Measurements from ENCODE around the gene ELP4.

ELP4 gene

DNA sequence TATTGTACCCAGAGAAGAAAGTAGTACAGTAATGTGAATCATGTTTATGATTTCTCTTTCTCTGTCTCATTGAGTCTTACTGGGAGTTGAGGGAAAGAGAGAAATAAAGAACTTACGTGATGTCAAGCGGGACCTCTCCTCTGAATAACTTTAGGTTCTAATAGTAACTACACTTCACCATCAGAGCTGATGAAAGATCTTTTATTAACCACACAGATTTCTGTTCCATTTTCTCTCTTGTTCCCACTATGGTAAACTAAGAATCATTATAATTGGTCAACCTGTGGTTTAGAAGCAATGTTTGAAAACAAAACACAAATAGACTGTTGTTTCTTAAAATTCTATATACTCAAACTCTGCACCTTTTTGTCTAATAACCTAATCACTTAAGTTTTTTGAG is 142.3 kb downstream of the ELP4 start:
- TF ChIP-seq, protein P1, sequence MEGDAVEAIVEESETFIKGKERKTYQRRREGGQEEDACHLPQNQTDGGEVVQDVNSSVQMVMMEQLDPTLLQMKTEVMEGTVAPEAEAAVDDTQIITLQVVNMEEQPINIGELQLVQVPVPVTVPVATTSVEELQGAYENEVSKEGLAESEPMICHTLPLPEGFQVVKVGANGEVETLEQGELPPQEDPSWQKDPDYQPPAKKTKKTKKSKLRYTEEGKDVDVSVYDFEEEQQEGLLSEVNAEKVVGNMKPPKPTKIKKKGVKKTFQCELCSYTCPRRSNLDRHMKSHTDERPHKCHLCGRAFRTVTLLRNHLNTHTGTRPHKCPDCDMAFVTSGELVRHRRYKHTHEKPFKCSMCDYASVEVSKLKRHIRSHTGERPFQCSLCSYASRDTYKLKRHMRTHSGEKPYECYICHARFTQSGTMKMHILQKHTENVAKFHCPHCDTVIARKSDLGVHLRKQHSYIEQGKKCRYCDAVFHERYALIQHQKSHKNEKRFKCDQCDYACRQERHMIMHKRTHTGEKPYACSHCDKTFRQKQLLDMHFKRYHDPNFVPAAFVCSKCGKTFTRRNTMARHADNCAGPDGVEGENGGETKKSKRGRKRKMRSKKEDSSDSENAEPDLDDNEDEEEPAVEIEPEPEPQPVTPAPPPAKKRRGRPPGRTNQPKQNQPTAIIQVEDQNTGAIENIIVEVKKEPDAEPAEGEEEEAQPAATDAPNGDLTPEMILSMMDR (IDR thresholded peaks at IDR 0.05; ENCODE audit: insufficient read depth, low read depth, low read length, missing control alignments) = no peak
- no peak for DNase-seq (ENCODE audit: low read depth)

DNA sequence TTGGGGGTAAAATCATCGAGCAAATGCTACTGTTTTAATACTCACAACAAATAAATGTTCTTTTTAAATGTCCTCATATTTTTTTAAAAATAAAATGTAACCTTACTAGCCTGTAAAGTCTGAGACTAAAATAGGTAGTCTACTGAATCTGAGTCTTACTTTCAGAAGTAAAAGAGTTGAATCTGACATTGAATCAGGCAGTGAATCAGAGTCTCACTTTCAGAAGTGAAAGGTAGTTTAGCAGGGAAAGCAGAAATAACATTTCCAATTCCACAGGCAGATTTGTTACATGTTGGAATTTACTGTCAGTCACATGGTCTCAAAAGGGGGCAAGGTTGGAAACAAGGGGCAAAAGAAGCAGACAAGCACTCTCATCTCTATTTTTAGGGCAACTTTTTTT is 143.0 kb downstream of the ELP4 start:
- TF ChIP-seq, protein P1 (IDR thresholded peaks at IDR 0.05; ENCODE audit: insufficient read depth, low read depth, low read length, missing control alignments) = no peak
- peak; percentile 4 for DNase-seq (ENCODE audit: low read depth)

More for the DNA sequence above, 142.3 kb downstream of the ELP4 start:
- no peak overlapping the region for H3K4me3 ChIP-seq (ENCODE audit: low read length)

DNA sequence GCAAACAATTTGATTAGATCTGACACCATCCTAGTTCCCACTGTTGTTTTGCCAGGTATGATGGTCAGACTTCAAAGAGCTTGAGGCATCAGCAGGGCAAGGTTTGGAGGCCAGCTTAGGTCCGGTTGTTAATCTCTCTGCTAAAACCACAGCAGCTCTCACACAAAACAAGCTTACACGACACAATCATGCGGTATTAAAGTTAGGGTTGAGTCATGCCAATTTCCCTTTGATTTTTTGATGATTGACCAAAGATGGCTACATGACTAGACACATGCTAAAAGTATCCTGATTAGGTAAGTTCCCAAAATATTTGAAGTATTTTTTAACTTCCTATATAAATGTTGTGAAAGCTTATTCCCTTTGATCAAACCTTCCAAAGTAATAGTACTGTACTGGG is 145.9 kb downstream of the ELP4 start:
- TF ChIP-seq, protein P1 (IDR thresholded peaks at IDR 0.05; ENCODE audit: insufficient read depth, low read depth, low read length, missing control alignments) = no peak
- no peak overlapping the region for H3K4me3 ChIP-seq (ENCODE audit: low read length)
- DNase-seq (ENCODE audit: low read depth) = peak; percentile 85

More for the DNA sequence above, 143.0 kb downstream of the ELP4 start:
- H3K4me3 ChIP-seq (ENCODE audit: low read length) = no peak overlapping the region

DNA sequence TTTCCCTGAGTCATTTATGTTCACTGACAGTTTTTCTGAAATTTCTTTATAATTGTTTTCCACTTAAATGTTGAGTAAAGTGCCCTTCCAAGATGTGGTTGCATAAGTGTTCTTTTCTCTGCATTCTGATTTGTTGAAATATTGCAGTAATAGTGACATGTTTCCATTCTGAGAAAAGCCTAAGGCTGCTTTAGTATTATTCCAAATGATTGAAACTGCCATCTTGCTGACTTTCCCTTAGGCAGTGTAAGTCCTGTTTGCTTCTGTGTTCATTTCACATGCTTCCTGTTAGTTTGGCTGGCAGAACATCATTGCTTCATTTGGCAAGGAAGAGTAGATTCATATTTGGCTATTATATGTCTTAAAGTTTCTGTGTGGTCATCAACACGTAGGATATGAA is 146.5 kb downstream of the ELP4 start:
- H3K4me3 ChIP-seq (ENCODE audit: low read length) = no peak overlapping the region
- TF ChIP-seq, protein P1 (IDR thresholded peaks at IDR 0.05; ENCODE audit: insufficient read depth, low read depth, low read length, missing control alignments) = no peak
- peak; percentile 71 for DNase-seq (ENCODE audit: low read depth)

DNA sequence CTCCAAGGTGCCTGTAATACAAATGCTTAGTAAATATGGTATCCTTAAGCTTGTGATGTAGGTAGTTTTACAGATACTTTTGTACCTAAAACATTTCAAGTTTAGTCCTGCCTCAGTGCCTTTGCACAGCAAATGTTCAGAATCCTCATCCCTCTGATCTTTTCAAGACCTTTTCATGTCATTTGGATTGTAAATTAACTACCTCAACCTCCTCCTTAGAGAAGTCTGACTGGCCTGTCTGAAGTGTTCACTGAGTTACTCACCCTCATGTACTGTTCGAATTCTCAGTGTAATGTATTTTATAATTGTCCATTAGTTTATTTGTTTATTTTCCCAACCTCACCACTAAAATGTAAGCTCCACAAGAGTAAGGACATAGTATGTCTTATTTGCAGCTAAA is 147.5 kb downstream of the ELP4 start:
- no peak for DNase-seq (ENCODE audit: low read depth)
- TF ChIP-seq, protein P1 (IDR thresholded peaks at IDR 0.05; ENCODE audit: insufficient read depth, low read depth, low read length, missing control alignments) = no peak
- no peak overlapping the region for H3K4me3 ChIP-seq (ENCODE audit: low read length)

DNA sequence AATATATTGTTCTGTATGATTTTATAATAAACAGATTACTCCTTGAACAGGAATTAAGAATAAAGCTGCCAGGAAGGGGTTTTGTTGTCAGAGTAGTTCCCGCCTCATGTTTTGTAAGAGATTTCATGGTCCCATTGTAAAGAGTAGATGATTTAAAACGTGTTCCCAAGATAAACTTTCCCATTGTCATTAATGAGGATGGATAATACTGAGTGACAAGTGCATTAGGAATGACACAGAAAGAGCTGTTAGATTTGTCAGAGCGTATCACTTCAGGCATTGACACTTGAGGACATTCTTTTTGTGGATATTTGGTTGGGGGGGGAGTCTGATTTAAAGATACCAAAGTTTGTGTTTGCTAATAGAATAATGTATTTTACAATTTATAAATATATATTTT is 154.6 kb downstream of the ELP4 start:
- DNase-seq (ENCODE audit: low read depth) = no peak
- H3K4me3 ChIP-seq (ENCODE audit: low read length) = no peak overlapping the region
- TF ChIP-seq, protein P1 (IDR thresholded peaks at IDR 0.05; ENCODE audit: insufficient read depth, low read depth, low read length, missing control alignments) = no peak

DNA sequence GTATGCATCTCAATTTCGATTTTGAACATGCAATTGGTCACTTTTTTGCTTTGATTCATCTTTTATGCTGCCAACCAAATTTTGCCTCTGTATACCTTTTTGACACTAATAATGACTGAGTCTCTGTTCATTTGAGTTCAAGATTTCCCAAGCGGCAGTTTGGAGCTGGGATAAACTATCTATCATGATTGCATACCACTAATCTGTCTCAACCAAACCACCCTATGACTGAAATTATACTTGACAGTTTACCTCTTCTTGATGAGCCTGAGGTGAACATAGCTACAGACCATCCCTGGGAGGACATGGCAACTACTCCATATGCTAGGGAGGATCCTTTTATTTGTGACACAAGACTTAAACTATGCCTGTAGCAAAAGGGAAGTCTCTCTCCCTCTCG is 155.4 kb downstream of the ELP4 start:
- H3K4me3 ChIP-seq (ENCODE audit: low read length) = no peak overlapping the region
- TF ChIP-seq, protein P1 (IDR thresholded peaks at IDR 0.05; ENCODE audit: insufficient read depth, low read depth, low read length, missing control alignments) = no peak
- no peak for DNase-seq (ENCODE audit: low read depth)
